HG03460 (cell line): ENCODE results near the gene CDH4.
"Not testable (repeated sequence)": the region's sequence is repeated elsewhere in the genome, so short reads cannot be mapped to it uniquely, and the experiment has no call there.

ENCODE experiments used
- ATAC-seq: cut with Tn5 transposase; IDR thresholded peaks from one replicate; pipeline ENCODE4 v1.9.1; 2021; ENCODE audit not compliant: unreplicated experiment

CDH4 gene

DNA sequence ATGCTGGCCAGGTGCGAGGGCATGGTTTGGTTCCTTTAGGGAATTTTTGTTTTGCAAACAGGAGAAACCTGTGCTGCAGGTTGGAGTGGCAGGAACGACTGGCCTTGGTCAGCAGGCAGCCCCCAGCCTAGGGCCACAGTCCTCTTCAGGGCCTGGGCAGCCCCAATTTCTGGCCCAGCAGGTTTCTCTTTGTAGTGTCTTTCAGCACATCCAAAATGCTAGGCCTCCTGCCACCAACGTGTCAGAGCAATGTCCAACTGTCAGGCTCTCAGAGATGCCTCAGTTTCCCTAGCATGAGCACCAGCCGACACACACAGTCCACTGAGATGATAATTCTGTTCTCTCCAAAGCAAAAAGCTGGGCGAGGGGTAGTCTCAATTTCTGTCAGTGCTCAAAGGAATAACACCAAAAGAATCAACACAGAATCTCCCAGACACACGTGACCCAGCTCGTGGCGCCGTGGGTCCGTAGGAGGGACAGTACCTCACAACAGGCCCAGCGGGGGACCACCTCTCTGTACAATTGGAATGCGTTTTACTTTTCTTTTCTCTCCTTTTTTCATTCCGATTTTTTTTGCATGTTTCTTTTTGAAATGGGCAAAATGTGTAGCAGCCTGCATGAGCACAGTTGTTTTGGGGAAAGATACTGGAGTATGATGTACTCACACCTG, 687.8 kb downstream of the CDH4 start:
- ATAC-seq = no peak

DNA sequence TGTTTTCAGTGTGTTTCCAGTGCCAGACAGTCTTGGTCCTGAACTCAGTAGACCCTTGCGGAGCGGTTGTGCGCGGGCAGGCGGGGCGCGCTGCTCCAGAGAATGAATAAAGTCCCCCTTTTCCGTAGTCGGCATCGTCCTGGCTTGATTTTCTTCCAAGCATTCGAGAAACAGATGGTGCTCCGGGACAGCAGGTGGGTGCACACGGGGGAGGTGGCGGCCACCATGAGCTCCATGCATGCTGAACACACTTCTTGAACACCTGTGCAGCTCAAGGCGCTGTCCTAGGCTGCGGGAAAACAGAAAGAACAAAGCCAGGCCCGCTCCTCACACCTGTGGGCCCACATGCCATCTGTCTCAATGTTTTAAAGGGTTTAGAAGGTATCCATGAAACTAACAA, 688.4 kb downstream of the CDH4 start:
- ATAC-seq = no peak

DNA sequence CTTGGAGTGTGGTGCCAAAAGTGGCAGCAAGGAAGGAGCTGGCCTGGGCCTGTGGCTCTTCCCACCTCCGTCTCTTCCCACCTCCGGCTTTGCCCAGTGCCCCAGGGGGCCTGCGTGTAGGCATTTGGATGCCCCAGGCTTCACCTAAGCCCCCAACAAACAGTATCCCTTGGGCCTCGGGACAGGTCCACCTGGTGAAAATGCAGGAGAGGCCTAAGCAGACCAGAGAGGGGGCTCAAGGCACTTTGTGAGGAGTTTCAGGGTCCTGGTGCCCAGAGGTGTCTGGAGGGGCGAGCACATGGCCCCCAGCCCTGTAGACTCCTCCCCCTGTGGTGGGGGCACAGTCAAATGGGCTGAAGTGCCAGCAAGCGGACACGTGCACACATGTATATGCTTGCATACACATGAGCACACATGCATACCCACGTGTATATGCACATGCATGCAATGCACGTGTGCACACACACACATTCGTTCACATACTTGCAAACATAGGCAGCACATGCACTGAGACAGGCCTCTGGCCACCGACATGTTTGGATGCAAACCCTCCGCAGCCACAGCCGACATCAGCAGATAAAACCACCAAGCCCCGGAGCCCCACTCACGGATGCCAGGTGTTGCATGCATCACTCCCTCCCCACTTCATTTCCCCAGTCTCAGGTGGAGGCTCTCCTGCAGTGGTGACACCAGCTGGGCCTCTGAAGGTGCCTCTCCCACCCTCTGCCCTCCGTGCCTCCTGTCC, 689.1 kb downstream of the CDH4 start:
- no peak for ATAC-seq

DNA sequence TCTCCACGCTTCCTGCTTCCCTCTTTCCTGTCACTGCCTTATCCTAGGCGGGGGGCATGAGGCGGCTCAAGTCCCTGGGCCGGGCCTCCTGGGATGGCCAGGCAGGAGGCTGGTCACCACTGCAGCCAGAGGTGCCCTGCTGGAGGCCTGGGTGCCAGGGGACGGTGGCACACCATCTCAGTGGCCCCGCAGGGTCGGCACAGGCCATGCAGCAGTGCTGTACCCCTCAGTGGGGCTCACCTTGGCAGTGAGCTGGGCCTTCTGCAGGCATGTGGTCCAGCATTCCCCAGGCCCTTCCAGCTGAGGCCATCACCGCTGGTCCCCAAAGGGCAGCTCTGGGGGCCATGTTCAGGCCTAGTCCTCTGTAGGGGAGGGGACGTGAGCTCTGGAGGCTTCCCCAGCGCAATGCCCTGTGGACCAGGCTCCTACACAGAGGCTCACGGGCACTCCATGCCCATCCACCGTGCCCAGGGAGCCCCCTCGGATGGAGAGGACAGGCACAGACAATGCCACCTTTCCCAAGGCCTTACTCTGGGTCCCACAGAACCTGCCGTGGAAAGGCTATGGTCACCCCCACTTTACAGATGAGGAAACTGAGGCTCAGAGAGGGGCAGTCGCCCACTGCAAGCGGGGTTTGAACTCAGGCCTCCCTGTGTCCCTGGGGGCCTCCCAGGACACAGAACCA, 689.8 kb downstream of the CDH4 start:
- no peak for ATAC-seq

DNA sequence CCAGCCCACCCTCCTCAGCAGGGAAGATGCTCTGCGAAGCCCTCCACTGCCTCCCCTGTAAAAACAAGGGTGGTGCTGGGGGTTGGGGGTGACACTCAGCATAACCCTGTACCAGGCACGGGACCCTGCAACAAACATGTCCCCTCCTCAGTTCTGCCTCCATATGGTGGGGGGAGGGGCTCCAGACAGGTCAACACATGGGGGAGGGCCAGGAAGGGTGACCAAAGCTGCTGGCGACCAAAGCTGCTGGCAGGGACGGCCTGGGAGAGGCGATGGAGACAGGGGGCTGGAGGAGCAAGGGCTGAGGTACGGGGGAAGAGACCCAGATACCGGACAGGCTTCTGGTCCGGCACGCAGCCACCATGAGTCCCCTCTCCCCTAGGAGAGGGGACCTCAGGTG, 690.5 kb downstream of the CDH4 start:
- ATAC-seq = no peak

DNA sequence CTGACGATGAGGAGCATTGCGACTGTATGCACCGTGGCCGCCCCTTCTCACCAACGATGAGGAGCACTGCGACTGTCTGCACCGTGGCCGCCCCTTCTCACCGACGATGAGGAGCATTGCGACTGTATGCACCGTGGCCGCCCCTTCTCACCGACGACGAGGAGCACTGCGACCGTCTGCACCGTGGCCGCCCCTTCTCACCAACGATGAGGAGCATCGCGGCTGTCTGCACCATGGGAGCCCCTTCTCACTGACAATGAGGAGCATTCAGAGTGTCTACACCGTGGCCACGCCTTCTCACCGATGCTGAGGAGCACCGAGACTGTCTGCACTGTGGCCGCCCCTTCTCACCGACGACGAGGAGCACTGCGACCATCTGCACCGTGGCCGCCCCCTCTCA, 692.9 kb downstream of the CDH4 start:
- not testable (repeated sequence) for ATAC-seq

DNA sequence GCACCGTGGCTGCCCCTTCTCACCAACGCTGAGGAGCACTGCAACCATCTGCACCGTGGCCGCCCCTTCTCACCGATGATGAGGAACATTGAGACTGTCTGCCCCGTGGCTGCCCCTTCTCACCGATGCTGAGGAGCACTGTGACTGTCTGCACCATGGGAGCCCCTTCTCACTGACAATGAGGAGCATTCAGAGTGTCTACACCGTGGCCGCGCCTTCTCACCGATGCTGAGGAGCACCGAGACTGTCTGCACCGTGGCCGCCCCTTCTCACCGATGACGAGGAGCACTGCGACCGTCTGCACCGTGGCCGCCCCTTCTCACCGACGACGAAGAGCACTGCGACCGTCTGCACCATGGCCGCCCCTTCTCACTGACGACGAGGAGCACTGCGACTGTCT, 693.4 kb downstream of the CDH4 start:
- ATAC-seq = not testable (repeated sequence)

DNA sequence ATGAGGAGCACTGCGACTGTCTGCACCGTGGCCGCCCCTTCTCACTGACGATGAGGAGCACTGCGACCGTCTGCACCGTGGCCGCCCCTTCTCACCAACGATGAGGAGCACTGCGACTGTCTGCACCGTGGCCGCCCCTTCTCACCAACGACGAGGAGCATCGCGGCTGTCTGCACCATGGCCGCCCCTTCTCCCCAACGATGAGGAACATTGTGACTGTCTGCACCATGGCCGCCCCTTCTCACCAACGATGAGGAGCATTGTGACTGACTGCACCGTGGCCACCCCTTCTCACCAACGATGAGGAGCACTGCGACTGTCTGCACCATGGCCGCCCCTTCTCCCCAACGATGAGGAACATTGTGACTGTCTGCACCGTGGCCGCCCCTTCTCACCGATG, 696.0 kb downstream of the CDH4 start:
- not testable (repeated sequence) for ATAC-seq

DNA sequence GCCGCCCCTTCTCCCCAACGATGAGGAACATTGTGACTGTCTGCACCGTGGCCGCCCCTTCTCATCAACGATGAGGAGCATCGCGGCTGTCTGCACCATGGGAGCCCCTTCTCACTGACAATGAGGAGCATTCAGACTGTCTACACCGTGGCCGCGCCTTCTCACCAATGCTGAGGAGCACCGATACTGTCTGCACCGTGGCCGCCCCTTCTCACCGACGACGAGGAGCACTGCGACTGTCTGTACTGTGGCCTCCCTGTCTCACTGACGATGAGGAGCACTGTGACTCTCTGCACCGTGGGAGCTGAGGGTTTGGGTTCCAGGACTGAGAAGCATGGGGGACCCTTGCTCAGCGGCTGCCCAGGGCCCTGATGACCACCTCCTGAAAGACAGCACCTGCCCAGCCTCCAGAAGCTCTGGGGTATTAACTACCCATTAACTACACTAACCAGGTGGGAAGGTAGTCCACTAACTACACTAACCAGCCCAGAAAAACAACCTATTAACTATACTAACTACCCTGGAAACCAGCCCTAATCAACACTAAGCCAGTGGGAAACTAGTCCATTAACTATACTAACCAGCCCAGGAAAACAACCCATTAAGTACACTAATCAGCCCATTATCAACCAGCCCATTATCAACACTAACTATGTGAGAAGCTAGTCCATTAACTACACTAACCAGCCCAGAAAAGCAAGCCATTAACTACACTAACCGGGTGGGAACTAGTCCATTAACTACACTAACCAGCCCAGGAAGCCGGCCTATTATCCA, 696.7 kb downstream of the CDH4 start:
- ATAC-seq = no peak

DNA sequence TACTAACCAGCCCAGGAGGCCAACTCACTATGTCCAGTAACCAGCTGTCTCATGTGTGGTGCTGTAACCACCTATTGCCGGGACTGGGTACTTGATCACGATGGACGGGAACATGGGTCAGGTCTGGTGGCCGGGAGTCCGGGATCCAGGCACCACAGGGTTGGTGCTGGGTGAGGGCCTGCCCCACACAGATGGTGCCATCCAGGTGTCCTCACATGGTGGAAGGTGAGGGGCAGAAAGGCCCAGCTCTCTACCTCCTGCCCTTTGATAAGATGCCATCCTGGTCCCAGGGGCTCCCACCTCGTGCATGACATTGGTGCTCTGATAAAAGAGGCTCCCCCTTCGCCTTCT, 697.3 kb downstream of the CDH4 start:
- no peak for ATAC-seq

DNA sequence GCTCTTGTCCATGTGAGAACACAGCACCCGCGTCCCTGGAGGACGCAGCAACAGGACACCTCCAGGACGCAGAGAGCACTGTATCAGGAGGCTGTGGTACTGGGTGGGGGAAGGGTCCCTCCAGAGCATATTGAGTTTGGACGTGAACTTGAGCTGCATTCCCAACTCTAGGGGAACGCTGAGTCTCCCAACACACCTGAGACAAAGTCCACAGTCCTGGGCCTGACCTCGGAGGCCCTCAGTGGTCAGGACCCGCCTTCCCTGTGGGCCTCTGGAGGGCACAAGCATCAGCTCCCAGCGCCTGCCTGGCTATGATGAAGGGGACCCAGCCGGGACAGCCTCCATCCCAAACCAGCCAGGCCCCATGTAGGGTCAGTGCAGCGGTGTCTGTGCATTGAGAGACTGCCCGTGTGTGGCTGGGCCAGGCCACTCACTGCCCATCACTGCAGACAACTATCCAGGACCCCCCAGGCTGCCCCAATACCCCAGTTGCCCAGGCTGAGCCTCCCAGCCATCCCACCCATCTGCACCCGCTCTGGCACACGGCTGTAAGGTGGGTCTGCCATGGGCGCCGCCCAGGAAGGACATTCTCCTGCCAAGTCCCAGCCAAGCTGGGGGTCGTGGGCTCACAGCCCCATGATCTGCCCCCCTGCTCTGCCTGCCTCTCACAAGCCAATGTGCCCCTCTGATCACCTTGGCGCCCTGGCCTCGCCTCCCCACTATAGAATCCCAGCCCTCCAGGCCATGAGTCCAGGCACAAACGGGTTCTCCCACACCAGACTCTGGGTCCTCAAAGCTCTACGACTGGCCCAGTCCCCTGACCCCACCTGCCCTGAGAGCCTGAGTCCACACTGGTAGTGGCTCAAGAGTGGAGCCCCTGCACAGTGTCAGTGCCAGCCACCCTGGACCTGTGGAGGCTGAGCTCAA, 697.9 kb downstream of the CDH4 start:
- no peak for ATAC-seq

DNA sequence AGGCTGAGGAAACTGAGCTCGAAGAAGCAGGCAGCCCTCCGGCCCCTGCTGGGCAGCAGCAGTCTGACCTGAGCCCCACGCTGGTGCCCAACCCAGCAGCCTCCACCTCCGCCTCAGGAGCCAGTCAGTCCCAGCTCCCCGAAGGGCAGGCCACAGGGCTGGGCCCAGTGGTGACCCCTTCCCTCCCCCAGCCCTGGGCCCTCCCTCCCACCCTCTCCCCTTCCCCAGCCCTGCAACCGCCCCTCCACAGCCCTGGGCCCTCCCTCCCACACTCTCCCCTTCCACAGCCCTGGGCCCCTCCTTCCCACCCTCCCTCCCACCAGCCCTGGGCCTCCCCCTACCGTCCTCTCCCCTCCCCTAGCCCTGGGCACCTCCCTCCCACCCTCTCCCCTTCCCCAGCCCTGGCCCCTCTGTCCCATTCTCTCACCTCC, 698.6 kb downstream of the CDH4 start:
- no peak for ATAC-seq

DNA sequence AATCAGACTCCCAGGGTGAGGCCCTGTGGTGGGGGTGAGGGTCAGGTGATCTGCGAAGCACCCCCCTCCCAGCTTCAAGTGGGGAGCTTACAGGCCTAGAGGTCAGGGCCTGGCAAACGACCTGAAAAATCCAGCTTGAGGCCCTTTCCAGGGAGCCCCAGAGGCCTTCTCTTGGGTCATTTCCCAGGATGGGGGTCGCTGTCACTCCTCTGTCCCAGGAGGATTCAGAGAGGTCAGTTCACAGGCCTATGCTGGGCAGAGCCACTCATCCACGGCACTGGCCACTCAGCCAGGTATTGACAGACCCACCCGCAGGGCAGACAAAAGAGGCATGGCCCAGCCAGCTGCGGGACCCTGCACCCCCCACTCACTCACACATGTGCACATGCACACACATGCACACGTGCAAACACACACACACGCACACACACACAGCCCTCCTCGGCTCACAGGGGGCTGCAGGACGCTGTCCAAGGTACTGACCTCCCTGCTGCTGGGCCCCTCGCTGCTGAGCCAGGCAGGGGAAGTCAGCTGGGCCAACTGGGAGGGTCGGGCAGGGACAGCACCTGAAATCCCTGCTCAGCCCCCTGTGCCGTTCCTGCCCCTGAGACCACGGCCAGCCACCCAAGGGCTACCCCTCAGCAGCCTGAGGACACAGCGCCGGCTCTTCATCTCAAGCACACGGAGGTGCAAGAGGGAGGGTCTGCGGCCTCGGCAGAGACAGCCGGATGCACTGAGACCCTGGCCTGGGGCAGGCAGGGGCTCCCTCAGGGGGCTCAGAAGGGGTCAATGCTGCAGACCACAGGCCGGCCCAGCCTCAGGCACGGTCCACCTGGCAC, 699.9 kb downstream of the CDH4 start:
- no peak for ATAC-seq

DNA sequence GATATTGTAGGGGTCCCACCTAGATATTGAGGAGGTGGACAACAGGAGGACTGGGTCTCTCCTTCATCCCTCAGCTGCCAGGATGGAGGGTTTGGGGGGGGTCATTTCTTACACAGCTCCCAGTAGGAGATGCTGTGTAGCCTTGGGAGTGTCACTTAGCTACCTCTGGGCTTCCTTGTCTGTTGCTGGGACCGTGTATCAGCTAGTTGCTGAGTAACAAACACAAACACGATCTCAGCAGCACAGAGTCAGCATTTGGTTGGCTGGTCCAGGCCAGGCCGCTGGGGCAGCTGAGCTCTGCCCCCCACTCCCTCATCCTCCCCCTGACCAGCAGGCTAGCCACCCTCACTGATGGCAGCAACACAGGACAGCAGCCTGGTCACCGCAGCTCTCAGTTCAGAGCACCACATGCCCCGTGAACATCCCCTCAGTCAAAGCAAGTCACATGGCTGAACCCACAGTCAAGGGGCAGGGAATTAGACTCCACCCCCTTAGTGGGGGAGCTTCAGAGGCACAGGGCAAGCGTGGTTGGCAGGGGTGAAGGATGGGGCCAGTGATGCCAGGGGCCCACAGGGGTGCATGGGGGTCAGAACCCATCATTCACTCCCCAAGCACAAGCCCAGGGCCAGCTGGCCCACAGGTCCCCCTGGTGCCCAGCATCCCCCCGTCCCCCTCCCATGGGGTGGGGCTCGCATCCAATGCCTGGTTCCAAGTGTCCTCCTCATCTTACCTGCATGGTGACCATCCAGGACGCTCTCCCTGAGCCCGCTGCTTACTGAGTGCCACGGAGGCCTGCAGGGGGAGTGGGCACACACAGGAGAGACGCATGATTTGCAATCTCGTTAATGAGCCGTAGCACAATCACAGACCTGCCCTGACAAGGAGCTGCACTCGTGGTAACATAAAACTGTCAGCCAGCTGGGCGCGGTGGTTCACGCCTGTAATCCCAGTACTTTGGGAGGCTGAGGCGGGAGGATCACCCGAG, 701.3 kb downstream of the CDH4 start:
- ATAC-seq = no peak

DNA sequence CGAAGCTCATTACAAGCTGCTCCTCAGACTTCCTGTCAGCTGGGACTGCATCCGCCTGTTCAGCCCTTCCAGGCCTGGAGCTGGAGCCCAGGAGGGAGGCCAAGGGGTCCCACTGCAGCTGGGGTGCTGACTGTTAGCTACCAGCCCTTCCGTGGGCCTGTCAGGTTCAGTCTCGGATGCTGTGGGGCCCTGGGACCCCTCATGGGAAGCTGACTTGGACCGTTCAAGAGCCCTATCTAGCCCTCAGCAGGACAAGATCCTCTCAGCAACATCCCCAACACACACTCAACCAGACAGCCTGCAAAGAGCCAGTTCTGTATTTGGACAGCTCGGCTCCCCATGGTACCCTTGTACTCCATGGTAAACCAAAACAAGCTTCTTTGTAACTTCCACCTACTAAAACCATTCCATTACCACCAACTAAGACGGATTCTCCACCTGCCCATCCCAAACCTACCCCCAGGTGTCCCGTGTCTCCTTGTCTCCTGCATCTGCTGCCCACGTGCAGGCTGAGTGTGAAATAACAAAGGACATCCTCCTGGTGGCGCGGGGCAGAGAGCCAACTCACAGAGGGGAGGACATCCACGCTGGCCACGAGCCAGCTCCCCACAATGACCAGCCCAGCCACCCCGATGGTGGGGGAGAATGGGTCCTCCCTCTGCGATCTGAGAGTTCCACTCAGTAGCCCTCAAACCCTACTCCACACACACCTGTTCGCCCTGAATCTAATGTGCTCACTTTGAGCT, 702.4 kb downstream of the CDH4 start:
- ATAC-seq = no peak

DNA sequence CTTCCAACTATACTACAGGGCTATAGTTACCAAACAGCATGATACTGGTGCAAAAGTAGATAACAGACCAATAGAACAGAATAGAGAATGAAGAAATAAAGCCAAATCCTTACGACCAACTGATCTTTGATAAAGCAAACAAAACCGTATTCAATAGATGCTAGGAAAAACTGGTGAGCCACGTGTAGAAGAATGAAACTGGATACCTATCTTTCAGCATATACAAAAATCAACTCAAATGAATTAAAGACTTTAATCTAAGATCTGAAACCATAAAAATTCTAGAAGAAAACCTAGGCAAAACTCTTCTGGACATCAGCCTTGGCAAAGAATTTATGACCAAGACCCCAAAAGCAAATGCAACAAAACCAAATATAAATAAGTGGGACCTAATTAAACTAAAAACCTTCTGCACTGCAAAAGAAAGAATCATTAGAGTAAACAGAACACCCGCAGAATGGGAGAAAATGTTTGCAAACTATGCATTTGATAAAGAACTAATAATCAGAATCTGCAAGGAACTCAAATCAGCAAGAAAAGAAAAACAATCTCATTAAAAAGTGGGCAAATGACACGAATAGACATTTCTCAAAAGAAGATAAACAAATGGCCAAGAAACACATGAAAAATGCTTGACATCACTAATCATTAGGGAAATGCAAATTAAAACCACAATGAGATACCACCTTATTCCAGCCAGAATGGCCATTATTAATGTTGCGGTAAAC, 703.8 kb downstream of the CDH4 start:
- no peak for ATAC-seq
